Colon (tissue), 2 donors: Measurements from ENCODE around the gene KDM4D.
"Not testable (repeated sequence)": the region's sequence is repeated elsewhere in the genome, so short reads cannot be mapped to it uniquely, and the experiment has no call there.

ENCODE experiments used
- FAIRE-seq: peaks from 2 replicates; lab custom pipeline; 2012; peaks lifted over from hg19 to GRCh38; lab: Jason Lieb, UNC
- donor health status: control.
- donor health status: control.

The KDM4D gene

GRCh38 chr11:95035316-95035715, 61.8 kb downstream of the KDM4D start:
- FAIRE-seq = no peak

GRCh38 chr11:95037356-95038035, 64.0 kb downstream of the KDM4D start:
- not testable (repeated sequence) for FAIRE-seq

- no peak for FAIRE-seq
Observed at GRCh38 chr11:95042239-95042638, 68.7 kb downstream of the KDM4D start.

- no peak for FAIRE-seq
Observed at GRCh38 chr11:95042906-95043305, 69.4 kb downstream of the KDM4D start.

GRCh38 chr11:95044010-95044409, 70.5 kb downstream of the KDM4D start:
- no peak for FAIRE-seq

GRCh38 chr11:95045812-95046211, 72.3 kb downstream of the KDM4D start:
- no peak for FAIRE-seq
